NCI-H82 treated with DMSO at 0.1 percent for 48 hours (cell line): Measurements from ENCODE around the gene MBTPS1.

Experiments used
- DNase-seq: peaks from one replicate; lab custom pipeline; 2025; ENCODE audit not compliant: unreplicated experiment; lab: John Stamatoyannopoulos, UW

The MBTPS1 gene

DNA sequence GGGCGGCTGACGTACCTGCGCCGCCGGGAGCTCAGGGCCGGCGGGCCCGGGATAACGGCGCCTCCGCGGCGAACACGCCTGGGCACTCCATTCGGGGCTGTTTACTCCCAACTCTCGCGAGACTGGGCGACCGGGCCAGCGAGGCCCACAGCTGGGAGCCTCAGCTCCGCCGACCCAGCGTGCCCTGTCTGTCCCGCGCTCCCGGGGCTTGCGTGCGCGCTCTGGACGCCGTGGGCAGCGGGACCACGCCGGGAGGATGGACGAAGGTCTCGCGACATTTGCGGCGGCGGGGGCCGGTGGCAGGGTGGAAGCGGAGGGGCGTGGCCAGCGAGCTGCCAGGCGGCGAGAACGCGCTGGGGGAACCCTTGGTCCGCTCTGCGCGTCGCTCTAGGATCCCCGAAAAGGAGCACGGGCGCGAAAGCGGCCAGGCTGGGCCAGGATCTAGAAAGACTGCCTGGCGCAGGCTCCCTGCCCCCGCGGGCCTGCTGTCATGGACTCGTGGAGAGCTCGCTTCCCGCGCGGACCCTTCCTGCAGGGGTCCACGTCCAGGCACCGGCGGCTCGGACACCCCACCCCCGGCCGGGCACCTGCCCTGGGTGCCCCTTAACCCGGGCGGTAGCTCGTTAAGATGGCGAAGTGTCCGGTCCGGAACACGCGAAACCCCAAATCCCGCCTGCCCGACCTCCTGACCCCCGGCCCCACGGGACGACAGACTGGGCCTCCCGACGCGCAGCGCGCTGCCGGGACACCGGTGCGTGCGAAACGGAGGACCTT, at the start of gene MBTPS1:
Gene MBTPS1 (minus strand): TSS at position 223 of the 774 bp plus-strand sequence. CDS start 15,159 bp downstream, outside the sequence.
- peak; percentile 78 for DNase-seq

DNA sequence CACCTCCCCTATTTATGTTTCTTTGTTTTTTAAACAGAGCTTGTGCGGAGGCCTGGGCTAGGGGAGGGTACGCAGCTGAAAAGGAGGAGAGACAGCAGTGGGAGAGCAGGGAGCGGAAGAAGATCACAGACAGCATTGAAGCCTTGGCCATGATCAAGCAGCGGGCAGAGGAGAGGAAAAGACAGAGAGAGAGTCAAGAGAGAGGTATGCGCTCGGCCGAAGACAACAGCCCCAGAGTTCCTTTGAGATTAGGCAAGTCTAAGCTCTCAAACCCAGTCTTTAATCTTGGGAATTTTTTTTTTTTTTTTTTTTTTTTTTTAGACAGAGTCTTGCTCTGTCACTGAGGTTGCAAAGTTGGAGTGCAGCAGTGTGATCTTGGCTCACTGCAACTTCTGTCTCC, 49.0 kb upstream of the MBTPS1 start:
- DNase-seq, result no peak

GRCh38 chr16:84161801-84162200, 45.1 kb upstream of the MBTPS1 start:
- no peak for DNase-seq

- no peak for DNase-seq
Observed at GRCh38 chr16:84161037-84161436, 44.3 kb upstream of the MBTPS1 start.

DNA sequence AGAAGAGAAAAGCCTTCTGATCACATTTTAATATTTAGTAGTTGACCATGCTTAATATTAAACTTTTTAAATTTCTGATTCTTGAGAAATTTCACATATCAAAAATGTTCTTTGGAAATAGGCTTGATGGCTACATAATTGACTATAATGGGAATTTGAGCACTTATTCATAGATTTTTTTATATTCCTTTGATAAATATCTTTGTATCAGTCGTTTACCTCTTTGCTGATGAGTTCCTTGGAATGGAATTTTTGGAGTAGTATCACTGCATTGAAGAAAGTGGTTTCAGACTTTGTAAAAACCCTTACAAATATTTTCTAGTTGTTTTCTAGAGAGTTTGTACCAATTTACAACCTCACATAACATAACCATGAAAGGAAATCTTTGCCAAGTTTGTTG, 43.1 kb upstream of the MBTPS1 start:
- DNase-seq, result no peak

DNA sequence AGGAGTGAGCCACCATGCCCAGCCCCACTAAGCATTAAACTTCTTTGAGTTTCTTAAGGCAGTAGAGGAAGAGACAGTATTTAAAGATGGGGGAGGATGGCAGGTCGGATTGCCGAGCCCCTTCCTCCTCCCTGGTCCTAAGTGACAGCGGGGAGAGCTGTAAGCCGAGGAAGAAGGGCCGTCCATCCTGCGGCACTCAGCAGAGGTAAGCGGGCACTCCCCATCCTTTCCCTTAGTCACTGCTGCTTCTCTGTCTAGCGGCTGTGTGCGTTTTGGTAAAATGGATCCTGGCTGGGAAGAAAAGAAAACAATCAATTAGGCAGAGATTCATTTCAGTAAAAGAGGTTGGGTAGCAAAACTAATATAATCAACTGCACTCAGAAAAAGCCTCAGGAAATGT, 42.3 kb upstream of the MBTPS1 start:
- DNase-seq, result no peak

GRCh38 chr16:84156342-84156784, 39.6 kb upstream of the MBTPS1 start:
- no peak for DNase-seq

DNA sequence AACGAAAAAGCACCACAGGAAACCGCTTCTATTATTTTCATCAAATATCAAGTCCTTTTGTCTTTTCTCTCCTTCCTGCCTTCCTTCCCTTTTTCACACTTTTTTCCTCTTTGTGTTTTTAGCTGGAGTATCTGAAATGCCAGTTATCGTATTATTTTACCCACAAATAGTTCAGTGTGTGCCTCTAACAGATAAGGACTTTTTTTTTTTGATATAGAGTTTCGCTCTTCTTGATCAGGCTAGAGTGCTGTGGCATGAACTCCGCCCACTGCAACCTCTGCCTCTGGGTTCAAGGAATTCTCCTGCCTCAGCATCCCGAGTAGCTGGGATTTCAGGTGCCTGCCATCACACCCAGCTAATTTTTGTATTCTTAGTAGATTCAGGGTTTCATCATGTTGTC, 39.0 kb upstream of the MBTPS1 start:
- no peak for DNase-seq

- DNase-seq, result no peak
Observed at GRCh38 chr16:84155226-84155625, 38.5 kb upstream of the MBTPS1 start.

GRCh38 chr16:84153660-84154214, 37.0 kb upstream of the MBTPS1 start:
- no peak for DNase-seq

DNA sequence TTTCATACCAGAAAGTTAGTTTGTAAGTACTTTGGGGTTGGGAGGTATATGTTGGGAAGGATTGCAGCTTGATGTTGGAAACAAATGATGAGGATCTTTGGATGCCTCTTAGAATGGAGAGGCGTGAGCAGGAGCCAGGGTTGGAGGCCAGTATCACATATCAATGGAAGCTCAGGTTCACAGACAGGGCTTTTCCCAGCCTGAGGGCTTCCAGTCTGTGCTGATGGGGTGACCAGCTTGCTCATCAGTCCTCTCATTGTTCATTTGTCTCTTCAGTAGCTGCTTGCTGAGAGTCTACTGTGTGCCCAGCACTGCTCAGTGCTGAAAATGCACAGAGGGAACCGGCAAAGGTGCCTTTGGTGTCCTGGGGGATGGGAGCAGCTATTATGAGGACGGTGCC, 34.2 kb upstream of the MBTPS1 start:
- no peak for DNase-seq

- peak; percentile 31 for DNase-seq
Observed at GRCh38 chr16:84144859-84145639, 28.3 kb upstream of the MBTPS1 start, which contains the start of the genes DNAAF1 and HSDL1. DNAAF1 (plus strand) TSS chr16:84145308; CDS start chr16:84145441, 133 bp downstream. HSDL1 (minus strand) TSS chr16:84145177; CDS start chr16:84131321, 13,856 bp downstream.

DNA sequence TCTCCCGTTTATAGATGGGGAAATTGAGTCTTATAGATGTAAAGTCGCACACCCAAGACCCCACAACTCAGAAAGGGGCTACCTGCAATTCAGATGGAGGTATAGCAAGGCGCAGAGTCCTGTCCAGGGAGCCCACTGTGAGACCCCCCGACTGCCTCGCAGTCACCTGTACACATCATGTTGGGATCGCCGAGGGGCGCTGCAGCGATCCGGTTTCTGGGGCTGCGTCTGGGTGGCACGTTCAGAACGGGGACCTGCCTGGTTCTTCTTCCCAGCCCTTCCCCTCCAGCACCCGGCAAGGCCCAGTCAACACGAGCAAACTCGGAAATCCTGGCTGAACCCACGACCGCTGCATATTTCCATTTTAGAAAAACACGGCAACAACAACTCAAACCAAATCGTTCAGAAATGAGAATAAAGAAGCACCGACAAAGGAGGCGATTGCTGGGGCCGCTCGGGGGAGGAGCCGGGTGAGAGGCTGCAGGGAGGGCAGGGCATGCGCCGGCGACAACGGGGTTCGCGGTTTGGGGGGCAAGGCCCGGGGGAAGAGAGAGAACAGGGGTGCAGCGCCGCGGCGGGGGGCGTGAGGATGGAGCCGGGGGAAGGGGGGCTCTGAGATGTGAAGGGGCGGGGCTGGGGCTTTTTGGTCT, 27.6 kb upstream of the MBTPS1 start:
- no peak for DNase-seq

DNA sequence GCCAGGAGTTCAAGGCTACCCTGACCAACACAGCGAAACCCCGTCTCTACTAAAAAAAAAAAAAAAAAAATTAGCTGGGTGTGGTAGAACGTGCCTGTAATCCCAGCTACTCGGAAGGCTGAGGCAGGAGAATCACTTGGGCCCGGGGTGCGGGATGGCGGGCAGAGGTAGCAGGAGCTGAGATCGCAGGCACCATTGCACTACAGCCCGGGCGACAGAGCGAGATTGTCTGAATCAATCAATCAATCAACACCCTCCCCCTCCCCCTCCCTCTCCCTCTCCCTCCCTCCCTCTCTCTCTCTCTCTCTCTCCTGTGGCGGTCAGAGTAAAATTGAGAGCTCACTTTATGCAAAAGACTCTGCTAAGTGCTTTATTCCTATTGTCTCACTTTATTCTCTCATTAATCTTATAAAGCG, 27.1 kb upstream of the MBTPS1 start:
- no peak for DNase-seq

- no peak for DNase-seq
Observed at GRCh38 chr16:84143081-84143480, 26.3 kb upstream of the MBTPS1 start.

GRCh38 chr16:84141143-84141670, 24.5 kb upstream of the MBTPS1 start:
- DNase-seq, result no peak

DNA sequence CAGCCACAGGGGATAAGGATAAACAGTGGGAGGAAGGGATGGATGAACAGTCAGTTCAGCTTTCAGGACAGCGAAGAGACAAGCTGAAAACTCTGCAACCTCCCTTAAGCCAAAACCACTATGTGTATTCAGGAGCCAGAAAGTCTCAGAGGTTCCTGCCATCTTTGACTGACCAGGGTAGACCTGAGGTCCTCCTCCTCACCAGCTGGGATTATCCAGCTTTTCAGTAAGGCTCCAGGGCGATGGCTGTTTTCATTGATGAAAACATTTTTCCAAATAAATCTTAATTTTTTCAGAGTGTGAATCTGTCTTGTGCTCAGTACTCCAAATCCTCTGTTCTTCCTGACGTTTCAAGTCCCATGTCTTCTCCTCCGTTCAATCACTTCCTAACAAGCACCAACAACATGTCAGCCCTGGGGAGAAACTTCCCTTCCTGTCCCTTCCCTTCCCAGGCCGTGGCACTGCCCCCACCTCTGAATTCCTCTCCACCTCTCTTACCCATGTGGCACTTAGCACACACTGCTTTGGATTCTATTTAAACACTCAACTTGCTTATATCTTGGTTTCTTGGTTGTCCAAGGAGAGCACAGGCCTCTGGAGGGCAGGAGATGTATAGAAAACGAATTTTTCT, 23.0 kb upstream of the MBTPS1 start:
- peak; percentile 34 for DNase-seq

DNA sequence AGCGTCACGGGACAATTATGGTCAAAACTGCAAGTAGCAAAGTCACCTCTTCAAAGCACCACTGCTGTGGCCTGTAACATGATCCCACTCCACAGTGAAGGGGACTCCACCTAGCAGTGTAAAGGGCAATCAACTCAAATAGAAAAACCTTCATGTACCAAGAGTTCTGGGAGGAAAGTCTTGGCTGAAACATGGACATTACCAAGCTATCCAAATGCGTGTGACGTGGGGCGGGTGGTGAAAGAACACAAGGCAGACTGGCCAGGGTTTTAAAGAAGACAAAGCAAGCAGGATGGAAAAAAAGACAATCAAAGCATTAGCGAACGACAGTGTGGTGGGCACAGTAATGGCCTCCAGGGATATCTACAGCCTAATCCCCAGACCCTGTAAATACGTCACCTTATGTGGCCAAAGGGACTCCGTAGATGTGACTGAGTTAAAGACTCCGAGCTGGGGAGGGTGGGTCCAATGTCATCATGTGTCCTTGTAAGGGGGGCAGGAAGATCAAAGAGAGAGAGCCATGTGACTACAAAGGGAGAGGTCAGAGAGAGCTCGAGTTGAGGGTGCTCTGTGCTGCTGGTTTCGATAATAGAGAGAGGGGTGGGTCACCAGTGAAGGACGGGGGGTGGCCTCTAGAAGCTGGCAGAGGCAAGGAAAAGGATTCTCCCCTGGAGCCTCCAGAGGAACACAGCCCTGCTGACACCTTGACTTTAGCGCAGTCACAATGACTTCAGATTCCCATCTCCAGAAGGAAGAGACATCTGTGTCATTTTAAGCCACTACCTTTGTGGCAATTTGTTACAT, 22.3 kb upstream of the MBTPS1 start:
- DNase-seq, result peak; percentile 28

- DNase-seq, result no peak
Observed at GRCh38 chr16:84138500-84138823, 21.7 kb upstream of the MBTPS1 start.
